Measurements from ENCODE around the gene WSB1. TPM values are rescaled to one million over a fixed set of nuclear protein-coding genes. Genes with fewer than 3 reads are reported as not detected.

The WSB1 gene
- total and polyA plus RNA-seq, 9 of the 15 experiments (the other 6 are each of a cell fraction or from before 2014, with no cell fraction given): 22.8 to 229 (median 81.1) TPM

GRCh38 chr17:27354051-27354490 lies 60.2 kb downstream of the WSB1 start (continued):
- TF ChIP-seq ZHX1 (conservative IDR thresholded peaks at IDR 0.05; ENCODE audit: low read length) (no peak), MNT (conservative IDR thresholded peaks at IDR 0.05) (peak; percentile 10 to 28), ZBTB17 (CRISPR knock-in tag; IDR thresholded peaks at IDR 0.05) (peak; percentile 34; the same call in 1 of the 2 replicates), ZBTB12 (CRISPR knock-in tag; IDR thresholded peaks at IDR 0.05) (no peak), CHD4 (IDR thresholded peaks at IDR 0.05; ENCODE audit: insufficient read depth, insufficient replicate concordance, low read depth, low read length, poor library complexity, severe bottlenecking) (no peak), JUN (IDR thresholded peaks at IDR 0.05; ENCODE audit: borderline replicate concordance, low read depth, low read length) (no peak), JUN (CRISPR knock-in tag; IDR thresholded peaks at IDR 0.05; ENCODE audit: borderline replicate concordance) (no peak), MECOM (CRISPR knock-in tag; IDR thresholded peaks at IDR 0.05) (no peak), CREB3L1 (IDR thresholded peaks at IDR 0.05; ENCODE audit: borderline replicate concordance, low read depth) (0 out of 2 replicates have a peak, but pooled peaks have one; percentile 27), GABPB1 (CRISPR knock-in tag; IDR thresholded peaks at IDR 0.05) (0 out of 2 replicates have a peak, but pooled peaks have one; percentile 11)
